ENCODE measurements around the gene BTLA. TPM values are rescaled to one million over a fixed set of nuclear protein-coding genes. Genes with fewer than 3 reads are reported as not detected.
"Not testable (repeated sequence)": the region's sequence is repeated elsewhere in the genome, so short reads cannot be mapped to it uniquely, and the experiment has no call there.

BTLA gene
- total and polyA plus RNA-seq, 3 experiments from 2014 or later: 14.1 to 17.6 (median 14.8) TPM

- POLR2A ChIA-PET; H3K9me3 Mint-ChIP-seq; H3K9me3 ChIP-seq (ENCODE audit: low read length); H3K4me3 Mint-ChIP-seq; H3K36me3 ChIP-seq (ENCODE audit: insufficient read depth, low read length); DNase-seq; H3K27ac ChIP-seq (ENCODE audit: low read depth, low read length); H3K4me3 ChIP-seq (ENCODE audit: low read length); H3K27me3 ChIP-seq (ENCODE audit: insufficient read depth, low read length, poor library complexity, severe bottlenecking); H3K27ac Mint-ChIP-seq; H3K27me3 Mint-ChIP-seq; H3K4me1 ChIP-seq (ENCODE audit: insufficient read depth, low read length); H3K36me3 Mint-ChIP-seq: not testable (repeated sequence)
- H3K4me1 Mint-ChIP-seq: peaks cover 16 to 31% (median 28%) of the 10 kb centered on the region in 3 donors
- CTCF ChIA-PET: interaction anchor here (0.9 to 1.5 kb wide), 5 partner anchors 186 to 506 kb away, joined by 3 to 5 read pairs (median 4); partner anchors contain the start of genes CD200 and SLC9C1
These were observed 19.7 kb upstream of the BTLA start for GRCh38 chr3:112518970-112519369.

- no peak for DNase-seq
- Mint-ChIP-seq H3K4me3 (peak overlapping the region in 1 of 7 donors; percentile 2), H3K27me3 (no peaks in the 10 kb centered on the region), H3K36me3 (peaks cover 0 to 1% (median 1%) of the 10 kb centered on the region in 3 donors), H3K27ac (peak overlapping the region in 1 of 8 donors; percentile 65), H3K4me1 (peaks cover 16 to 33% (median 28%) of the 10 kb centered on the region in 3 donors), H3K9me3 (peaks cover 0 to 2% (median 2%) of the 10 kb centered on the region in 5 donors)
- H3K4me1 ChIP-seq (ENCODE audit: insufficient read depth, low read length): peaks cover 7% of the 10 kb centered on the region
- no peaks in the 10 kb centered on the region for H3K27me3 ChIP-seq (ENCODE audit: insufficient read depth, low read length, poor library complexity, severe bottlenecking)
- no peak overlapping the region for H3K4me3 ChIP-seq (ENCODE audit: low read length)
- no peaks in the 10 kb centered on the region for H3K9me3 ChIP-seq (ENCODE audit: low read length)
- H3K27ac ChIP-seq (ENCODE audit: low read depth, low read length): no peak overlapping the region
- CTCF ChIA-PET: interaction anchor here (1.1 to 1.4 kb wide), 3 partner anchors 9 to 403 kb away, joined by 3 to 5 read pairs (median 4); partner anchors contain the start of gene SLC9C1
- POLR2A ChIA-PET: no interaction called here
- H3K36me3 ChIP-seq (ENCODE audit: insufficient read depth, low read length): no peaks in the 10 kb centered on the region
These were observed 15.4 kb upstream of the BTLA start for GRCh38 chr3:112514527-112515128.

GRCh38 chr3:112512320-112512719 is 13.0 kb upstream of the BTLA start:
- H3K4me3 ChIP-seq (ENCODE audit: low read length): no peak overlapping the region
- no peak overlapping the region for H3K4me3 Mint-ChIP-seq
- ChIA-PET CTCF (no interaction called here), POLR2A (no interaction called here)
- no peaks in the 10 kb centered on the region for H3K27me3 ChIP-seq (ENCODE audit: insufficient read depth, low read length, poor library complexity, severe bottlenecking)
- peaks cover 0 to 4% (median 2%) of the 10 kb centered on the region in 5 donors for H3K9me3 Mint-ChIP-seq
- peaks cover 7% of the 10 kb centered on the region for H3K4me1 ChIP-seq (ENCODE audit: insufficient read depth, low read length)
- no peak overlapping the region for H3K27ac Mint-ChIP-seq
- DNase-seq: no peak
- H3K36me3 ChIP-seq (ENCODE audit: insufficient read depth, low read length): no peaks in the 10 kb centered on the region
- peaks cover 3 to 20% (median 10%) of the 10 kb centered on the region in 3 donors for H3K4me1 Mint-ChIP-seq
- peaks cover 0 to 1% of the 10 kb centered on the region in 2 donors for H3K27me3 Mint-ChIP-seq
- no peak overlapping the region for H3K27ac ChIP-seq (ENCODE audit: low read depth, low read length)
- no peaks in the 10 kb centered on the region for H3K9me3 ChIP-seq (ENCODE audit: low read length)
- H3K36me3 Mint-ChIP-seq: peaks cover 0 to 1% (median 1%) of the 10 kb centered on the region in 3 donors

- ChIA-PET CTCF (interaction anchor here (2.2 kb wide), 1 partner anchor 215 kb away, joined by 5 read pairs; the partner anchor contains the start of gene SLC9C1), POLR2A (no interaction called here)
- H3K4me3 ChIP-seq (ENCODE audit: low read length): no peak overlapping the region
- no peak overlapping the region for H3K27ac ChIP-seq (ENCODE audit: low read depth, low read length)
- H3K27me3 ChIP-seq (ENCODE audit: insufficient read depth, low read length, poor library complexity, severe bottlenecking): no peaks in the 10 kb centered on the region
- no peak overlapping the region for H3K4me3 Mint-ChIP-seq
- peaks cover 0 to 1% (median 0%) of the 10 kb centered on the region in 3 donors for H3K4me1 Mint-ChIP-seq
- DNase-seq: no peak
- H3K9me3 ChIP-seq (ENCODE audit: low read length): no peaks in the 10 kb centered on the region
- H3K4me1 ChIP-seq (ENCODE audit: insufficient read depth, low read length): no peaks in the 10 kb centered on the region
- H3K36me3 Mint-ChIP-seq: peaks cover 0 to 1% (median 0%) of the 10 kb centered on the region in 3 donors
- H3K27ac Mint-ChIP-seq: no peak overlapping the region
- peaks cover 0 to 1% of the 10 kb centered on the region in 2 donors for H3K27me3 Mint-ChIP-seq
- H3K36me3 ChIP-seq (ENCODE audit: insufficient read depth, low read length): no peaks in the 10 kb centered on the region
- peaks cover 0 to 4% (median 2%) of the 10 kb centered on the region in 5 donors for H3K9me3 Mint-ChIP-seq
These were observed 9.6 kb upstream of the BTLA start for GRCh38 chr3:112508860-112509259.

- ChIA-PET CTCF (interaction anchor here (0.8 to 2.2 kb wide), 2 partner anchors 177 to 214 kb away, joined by 5 to 6 read pairs; partner anchors contain the start of gene SLC9C1), POLR2A (no interaction called here)
These were observed 9.0 kb upstream of the BTLA start for GRCh38 chr3:112508261-112508660.

GRCh38 chr3:112505907-112506306 is 6.6 kb upstream of the BTLA start:
- Mint-ChIP-seq H3K27me3 (peaks cover 0 to 1% of the 10 kb centered on the region in 2 donors), H3K9me3 (peaks cover 0 to 2% (median 0%) of the 10 kb centered on the region in 5 donors), H3K4me3 (no peak overlapping the region), H3K4me1 (no peaks in the 10 kb centered on the region), H3K36me3 (no peaks in the 10 kb centered on the region), H3K27ac (no peak overlapping the region)
- DNase-seq: no peak
- no peak overlapping the region for H3K27ac ChIP-seq (ENCODE audit: low read depth, low read length)
- POLR2A ChIA-PET: no interaction called here
- H3K27me3 ChIP-seq (ENCODE audit: insufficient read depth, low read length, poor library complexity, severe bottlenecking): no peaks in the 10 kb centered on the region
- H3K4me3 ChIP-seq (ENCODE audit: low read length): no peak overlapping the region
- H3K9me3 ChIP-seq (ENCODE audit: low read length): no peaks in the 10 kb centered on the region
- no peaks in the 10 kb centered on the region for H3K4me1 ChIP-seq (ENCODE audit: insufficient read depth, low read length)
- CTCF ChIA-PET: interaction anchor here (1.2 kb wide), 1 partner anchor 8 kb away, joined by 3 read pairs; no protein-coding TSS in a partner anchor
- H3K36me3 ChIP-seq (ENCODE audit: insufficient read depth, low read length): no peaks in the 10 kb centered on the region

More at GRCh38 chr3:112508261-112508660, 9.0 kb upstream of the BTLA start:
- Mint-ChIP-seq H3K27me3 (peaks cover 0 to 1% of the 10 kb centered on the region in 2 donors), H3K9me3 (peaks cover 0 to 4% (median 2%) of the 10 kb centered on the region in 5 donors), H3K4me1 (no peaks in the 10 kb centered on the region), H3K4me3 (no peak overlapping the region), H3K36me3 (peaks cover 0 to 1% (median 0%) of the 10 kb centered on the region in 3 donors), H3K27ac (no peak overlapping the region)
- Histone ChIP-seq H3K9me3 (ENCODE audit: low read length) (no peaks in the 10 kb centered on the region), H3K27me3 (ENCODE audit: insufficient read depth, low read length, poor library complexity, severe bottlenecking) (no peaks in the 10 kb centered on the region), H3K4me3 (ENCODE audit: low read length) (no peak overlapping the region), H3K36me3 (ENCODE audit: insufficient read depth, low read length) (no peaks in the 10 kb centered on the region), H3K4me1 (ENCODE audit: insufficient read depth, low read length) (no peaks in the 10 kb centered on the region), H3K27ac (ENCODE audit: low read depth, low read length) (no peak overlapping the region)
- DNase-seq: no peak

- H3K4me1 ChIP-seq (ENCODE audit: insufficient read depth, low read length): peaks cover 13% of the 10 kb centered on the region
- no peak overlapping the region for H3K4me3 ChIP-seq (ENCODE audit: low read length)
- H3K9me3 ChIP-seq (ENCODE audit: low read length): no peaks in the 10 kb centered on the region
- Mint-ChIP-seq H3K27me3 (peaks cover 0 to 1% of the 10 kb centered on the region in 2 donors), H3K36me3 (peaks cover 0 to 4% (median 0%) of the 10 kb centered on the region in 3 donors), H3K4me3 (no peak overlapping the region), H3K27ac (no peak overlapping the region), H3K9me3 (peaks cover 0 to 2% (median 0%) of the 10 kb centered on the region in 5 donors), H3K4me1 (peaks cover 9 to 17% (median 11%) of the 10 kb centered on the region in 3 donors)
- ChIA-PET CTCF (no interaction called here), POLR2A (no interaction called here)
- no peak overlapping the region for H3K27ac ChIP-seq (ENCODE audit: low read depth, low read length)
- no peaks in the 10 kb centered on the region for H3K27me3 ChIP-seq (ENCODE audit: insufficient read depth, low read length, poor library complexity, severe bottlenecking)
- DNase-seq: no peak
- H3K36me3 ChIP-seq (ENCODE audit: insufficient read depth, low read length): no peaks in the 10 kb centered on the region
These were observed 4.9 kb upstream of the BTLA start for GRCh38 chr3:112504123-112504522.

- peaks cover 0 to 1% of the 10 kb centered on the region in 2 donors for H3K27me3 Mint-ChIP-seq
- POLR2A ChIA-PET: no interaction called here
- no peak overlapping the region for H3K27ac ChIP-seq (ENCODE audit: low read depth, low read length)
These were observed 4.2 kb upstream of the BTLA start for GRCh38 chr3:112503304-112503972.

More at GRCh38 chr3:112503304-112503972, 4.2 kb upstream of the BTLA start:
- DNase-seq: no peak
- no peaks in the 10 kb centered on the region for H3K9me3 Mint-ChIP-seq
- peaks cover 13% of the 10 kb centered on the region for H3K4me1 ChIP-seq (ENCODE audit: insufficient read depth, low read length)
- no peak overlapping the region for H3K4me3 ChIP-seq (ENCODE audit: low read length)
- H3K27ac Mint-ChIP-seq: peak overlapping the region in 2 of 8 donors; percentile 7 to 44
- H3K4me3 Mint-ChIP-seq: no peak overlapping the region
- H3K36me3 ChIP-seq (ENCODE audit: insufficient read depth, low read length): no peaks in the 10 kb centered on the region
- H3K9me3 ChIP-seq (ENCODE audit: low read length): no peaks in the 10 kb centered on the region
- peaks cover 11 to 20% (median 15%) of the 10 kb centered on the region in 3 donors for H3K4me1 Mint-ChIP-seq
- peaks cover 0 to 10% (median 0%) of the 10 kb centered on the region in 3 donors for H3K36me3 Mint-ChIP-seq
- CTCF ChIA-PET: no interaction called here
- H3K27me3 ChIP-seq (ENCODE audit: insufficient read depth, low read length, poor library complexity, severe bottlenecking): no peaks in the 10 kb centered on the region
